Spleen (tissue), 7 donors: Measurements from ENCODE around the gene PHF24.

Source experiments
- CTCF ChIP-seq, 11 experiments: fragments of 200-600 bp in 7 of 11; fragments of 450-650 bp in 4 of 11; sonication (generic) in 4 of 11; IDR thresholded peaks in 8 of 11; conservative IDR thresholded peaks in 3 of 11; 1 replicate in 7 of 11; 2 replicates in 4 of 11; pipeline versions ENCODE4 v1.4.0 to v1.8.0; 2016 to 2021; ENCODE audit warnings: antibody characterized with exemption in 11 of 11, inconsistent platforms in 4 of 11, mild to moderate bottlenecking in 1 of 11
- POLR2AphosphoS5 ChIP-seq, 3 donors: sonication (generic); formaldehyde crosslinking; IDR thresholded peaks; one replicate each; pipeline ENCODE4 v1.5.1; 2017; ENCODE audit warnings: antibody characterized with exemption in 3 of 3
- donor health status: DM: no; HTN: no; CAD: no; lungs with moderate emphysema.
- donor health status: DM: no; HTN: no; CAD: no.
- donor health status: DM: no; HTN: no; CAD: no.

GRCh38 chr9:34976441-34976840 is 18.4 kb downstream of the PHF24 start:
- TF ChIP-seq POLR2AphosphoS5 (IDR thresholded peaks at IDR 0.05), result no peak
- TF ChIP-seq CTCF (IDR thresholded peaks at IDR 0.05 in 8 of 11, conservative IDR thresholded peaks at IDR 0.05 in 3 of 11), result no peak
